HepG2 (cell line): Measurements from ENCODE around the gene UBE2M. TPM values are rescaled to one million over a fixed set of nuclear protein-coding genes. Genes with fewer than 3 reads are reported as not detected.
A peak's percentile ranks its signal among the peaks of the same experiment; 100 is the strongest.

ENCODE experiments used
- ATAC-seq: fragments of 200-7000 bp; cut with Tn5 transposase; 3 replicates; pipeline ENCODE4 v1.9.1; 2020; ENCODE audit warnings: mild to moderate bottlenecking, moderate library complexity
- BruUV-seq: library from RNA; stranded (reverse); fragments of 400-500 nt; replicated peaks from 2 replicates; lab custom pipeline; 2021; lab: Mats Ljungman, UMichigan
- CTCF ChIA-PET: fragments of 300-600 bp; formaldehyde crosslinking; extraction: SDS; loops from one replicate; lab custom pipeline; 2021; ENCODE audit warnings: low total read pairs, inconsistent platforms, low intra/inter-chr PET ratio; lab: Yijun Ruan, JAX
- POLR2A ChIA-PET: fragments of 350-600 bp; sonication (Branson Sonifier 250); formaldehyde crosslinking; loops from one replicate; lab custom pipeline; 2020; ENCODE audit warnings: antibody characterized with exemption, inconsistent platforms; lab: Yijun Ruan, JAX
- DNase-seq: peaks from one replicate; pipeline ENCODE4 v3.0.0-alpha.2; 2015; ENCODE audit warnings: low spot score
- FAIRE-seq: peaks from 3 replicates; lab custom pipeline; 2011; peaks lifted over from hg19 to GRCh38; lab: Jason Lieb, UNC
- H2AFZ ChIP-seq: one replicate; pipeline ENCODE4 v1.6.1; 2011; ENCODE audit warnings: low read length, inconsistent platforms
- H3K27ac ChIP-seq: fragments of 300-600 bp; 3 replicates; pipeline ENCODE4 v1.8.0; 2011; ENCODE audit warnings: mixed run types, mild to moderate bottlenecking, mixed read lengths, low read length, inconsistent platforms; ENCODE audit not compliant: insufficient read depth; ENCODE audit errors: extremely low read length
- H3K27me3 ChIP-seq, 2 experiments: fragments of 200-600 bp in 1 of 2; 2 replicates in 1 of 2; 3 replicates in 1 of 2; pipeline versions ENCODE4 v1.6.0 to v1.8.0; 2011; ENCODE audit warnings: low read length in 2 of 2, mild to moderate bottlenecking in 2 of 2, moderate library complexity in 2 of 2, inconsistent platforms in 1 of 2; ENCODE audit not compliant: insufficient read depth in 2 of 2, control insufficient read depth in 1 of 2
- H3K36me3 ChIP-seq, 2 experiments: fragments of 200-600 bp in 1 of 2; replicated peaks in 1 of 2; 2 replicates in 1 of 2; 3 replicates in 1 of 2; pipeline versions ENCODE4 v1.5.1 to v1.8.0; 2011; ENCODE audit warnings: low read length in 2 of 2, inconsistent platforms in 1 of 2; ENCODE audit not compliant: insufficient read depth in 2 of 2, control insufficient read depth in 1 of 2
- H3K4me1 ChIP-seq: 2 replicates; pipeline ENCODE4 v1.5.1; 2012; ENCODE audit warnings: low read length, inconsistent platforms; ENCODE audit not compliant: insufficient read depth
- H3K4me2 ChIP-seq: 2 replicates; pipeline ENCODE4 v1.6.0; 2011; ENCODE audit warnings: low read depth, low read length, inconsistent platforms
- H3K4me3 ChIP-seq, 3 experiments: fragments of 200-600 bp in 1 of 3; sonication (generic), shearing (Covaris generic) in 1 of 3; replicated peaks in 1 of 3; 2 replicates each; pipeline ENCODE4 v1.5.1; 2011 to 2016; ENCODE audit warnings: low read length in 3 of 3, inconsistent platforms in 2 of 3, low read depth in 2 of 3, mild to moderate bottlenecking in 2 of 3, control low read depth in 1 of 3, mixed read lengths in 1 of 3; ENCODE audit not compliant: insufficient read depth in 1 of 3
- H3K79me2 ChIP-seq: one replicate; pipeline ENCODE4 v1.6.1; 2011; ENCODE audit warnings: low read length, inconsistent platforms; ENCODE audit not compliant: insufficient read depth
- H3K9ac ChIP-seq: 2 replicates; pipeline ENCODE4 v1.6.0; 2011; ENCODE audit warnings: mild to moderate bottlenecking, low read depth, low read length, inconsistent platforms; ENCODE audit not compliant: insufficient read depth
- H3K9me3 ChIP-seq: 2 replicates; pipeline ENCODE4 v1.5.1; 2012; ENCODE audit warnings: mild to moderate bottlenecking, low read length
- H4K20me1 ChIP-seq: 2 replicates; pipeline ENCODE4 v1.6.0; 2011; ENCODE audit warnings: inconsistent platforms, mild to moderate bottlenecking, low read length, moderate library complexity; ENCODE audit not compliant: insufficient read depth
- ATAD3A ChIP-seq: sonication (generic); formaldehyde crosslinking; IDR thresholded peaks from 2 replicates; pipeline ENCODE4 v1.4.0; 2020; ENCODE audit warnings: missing genetic modification reagents
- EZH2 ChIP-seq: conservative IDR thresholded peaks from 2 replicates; pipeline ENCODE4 v1.6.1; 2012; ENCODE audit warnings: mild to moderate bottlenecking, low read depth, low read length, moderate library complexity
- HDAC2 ChIP-seq: sonication (generic); formaldehyde crosslinking; IDR thresholded peaks from 2 replicates; pipeline ENCODE4 v1.4.0; 2020; ENCODE audit warnings: missing genetic modification reagents
- SOX5 ChIP-seq: IDR thresholded peaks from 2 replicates; pipeline ENCODE4 v1.6.1; 2016; ENCODE audit warnings: borderline replicate concordance
- STAT5B ChIP-seq: sonication (generic); formaldehyde crosslinking; IDR thresholded peaks from 2 replicates; pipeline ENCODE4 v1.4.0; 2020; ENCODE audit warnings: missing genetic modification reagents
- TEAD2 ChIP-seq: sonication (generic); formaldehyde crosslinking; IDR thresholded peaks from 2 replicates; pipeline ENCODE4 v1.9.0; 2021; ENCODE audit warnings: missing genetic modification reagents
- ZNF326 ChIP-seq: sonication (generic); formaldehyde crosslinking; IDR thresholded peaks from 2 replicates; pipeline ENCODE4 v1.4.0; 2020; ENCODE audit warnings: missing genetic modification reagents, borderline replicate concordance
- ZNF83 ChIP-seq: sonication (generic); formaldehyde crosslinking; IDR thresholded peaks from 2 replicates; pipeline ENCODE4 v1.4.0; 2020; ENCODE audit warnings: missing genetic modification reagents, mild to moderate bottlenecking, borderline replicate concordance
- ZNF839 ChIP-seq: sonication (generic); formaldehyde crosslinking; IDR thresholded peaks from 2 replicates; pipeline ENCODE4 v1.4.0; 2020; ENCODE audit warnings: missing genetic modification reagents, mild to moderate bottlenecking, borderline replicate concordance
- ZNF841 ChIP-seq: sonication (generic); formaldehyde crosslinking; IDR thresholded peaks from 2 replicates; pipeline ENCODE4 v1.8.1; 2023; ENCODE audit warnings: missing genetic modification reagents, borderline replicate concordance
- WGBS: methylation state at CpG from one replicate; pipeline ENCODE4 v1.1.6; 2017; ENCODE audit warnings: low lambda C conversion rate; 5-methylcytosine and 5-hydroxymethylcytosine counted together
- in situ Hi-C: cut with HindIII; loops from 2 replicates; pipeline ENCODE4 v1.10.0; 2017; ENCODE audit warnings: low pct_unique_long_range_greater_than_20kb; ENCODE audit not compliant: extremely low pct_ligation_motif_present
- intact Hi-C: fragments of 100-400 bp; cut with micrococcal nuclease; formaldehyde crosslinking; loops from one replicate; pipeline ENCODE4 v1.10.0; 2022; ENCODE audit not compliant: unreplicated experiment
- polyA plus RNA-seq, 8 experiments: library from polyadenylated mRNA; depleted of rRNA in 3 of 8; stranded (reverse) in 7 of 8; unstranded in 1 of 8; fragments of >200 nt; fragmentation: Illumina TruSeq in 4 of 8; extraction: Trizol in 4 of 8; gene quantifications; 2 replicates each; pipeline versions ENCODE4 v1.2.1 to v1.2.3, GENCODE V29; 2011 to 2016; ENCODE audit warnings: low read depth in 4 of 8, missing spikeins in 1 of 8, mixed read lengths in 1 of 8; ENCODE audit not compliant: insufficient read depth in 1 of 8
- total RNA-seq, 5 experiments: library from RNA; depleted of rRNA; stranded (reverse); fragments of >200 nt; fragmentation: Illumina TruSeq; extraction: Trizol; gene quantifications; 2 replicates each; pipeline ENCODE4 v1.2.3, GENCODE V29; 2016; ENCODE audit warnings: low read depth in 1 of 5

The UBE2M gene
- total and polyA plus RNA-seq, 2 of the 13 experiments (the other 11 are each of a cell fraction or from before 2014, with no cell fraction given), result 36.2 to 50.3 TPM

DNA sequence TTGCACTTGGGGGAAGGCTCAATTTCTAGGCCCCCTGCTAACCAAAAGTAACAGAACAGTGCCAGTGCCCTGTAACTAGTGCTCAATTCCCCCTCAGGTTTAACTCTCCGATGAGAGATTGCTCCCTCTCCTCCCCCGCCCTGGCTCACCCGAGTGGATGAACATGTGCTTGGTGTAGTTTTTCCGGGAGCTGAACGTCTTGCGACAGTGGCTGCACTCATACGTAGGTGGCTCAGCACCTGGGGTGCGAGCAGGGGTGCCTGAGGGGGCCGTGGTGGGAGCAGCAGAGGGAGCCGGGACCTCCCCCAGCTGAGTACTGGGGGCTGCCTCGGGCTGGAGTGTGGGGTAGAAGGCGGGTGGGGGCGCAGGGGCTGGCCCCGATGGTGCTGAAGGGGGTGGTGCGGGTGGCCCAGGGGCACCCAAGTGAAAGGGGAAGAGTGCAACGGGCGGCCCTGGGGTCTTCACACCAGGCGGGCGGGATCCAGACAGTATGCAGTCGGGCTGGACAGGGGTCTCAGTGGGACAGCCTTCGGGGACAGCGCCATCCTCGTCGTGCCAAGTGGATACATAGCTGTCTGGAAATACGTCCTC is 42.1 kb downstream of the UBE2M start:
- Histone ChIP-seq H3K27ac (no peak overlapping the region), H3K79me2 (peaks cover 25% of the 10 kb centered on the region), H3K36me3 (peaks cover 5 to 6% of the 10 kb centered on the region in 2 experiments; a peak in 4 of 5 replicates), H2AFZ (no peak overlapping the region), H3K4me1 (peaks cover 57% of the 10 kb centered on the region), H3K4me2 (no peak overlapping the region), H3K9me3 (no peaks in the 10 kb centered on the region), H3K4me3 (no peak overlapping the region), H4K20me1 (no peaks in the 10 kb centered on the region), H3K9ac (no peak overlapping the region), H3K27me3 (no peaks in the 10 kb centered on the region; a peak in 1 of 5 replicates)
- no TSS peak for BruUV-seq
- ChIA-PET POLR2A (interaction anchor here (1.1 kb wide), 1 partner anchor 16 kb away, joined by 3 read pairs; no protein-coding TSS in a partner anchor), CTCF (no interaction called here)
- intact Hi-C loops, result loop anchor here (5.0 kb wide), 1 partner anchor 189 kb away; the partner anchor contains the start of gene ZSCAN22
- FAIRE-seq (no peak), DNase-seq (no peak), ATAC-seq (no peak)
- TF ChIP-seq ZNF83 (CRISPR knock-in tag) (no peak), EZH2 (no peak), ATAD3A (CRISPR knock-in tag) (no peak), ZNF326 (CRISPR knock-in tag) (no peak), SOX5 (CRISPR knock-in tag) (no peak), ZNF841 (no peak), HDAC2 (CRISPR knock-in tag) (no peak), TEAD2 (CRISPR knock-in tag) (no peak), ZNF839 (CRISPR knock-in tag) (no peak)
- WGBS, result 96% methylated on average over 25 of the region's 25 CpGs
- in situ Hi-C loops, result no loop called here

DNA sequence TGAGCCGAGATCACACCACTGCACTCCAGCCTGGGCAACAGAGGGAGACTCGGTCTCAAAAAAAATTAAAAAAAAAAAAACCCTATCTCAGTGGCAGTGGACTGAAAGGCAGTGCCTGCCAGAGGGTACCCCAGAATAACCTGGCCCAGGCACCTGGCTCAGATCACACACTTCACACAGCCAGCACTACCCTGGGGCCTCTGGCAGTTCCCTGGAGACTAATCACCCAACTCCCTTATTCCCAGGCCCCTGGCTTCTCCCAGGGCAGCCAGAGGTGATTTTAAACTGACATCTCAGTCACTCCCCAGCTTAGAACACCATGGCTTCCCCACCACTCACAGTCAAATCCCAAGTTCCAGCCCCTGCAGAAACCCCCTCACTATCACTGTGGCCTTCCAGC is 43.2 kb downstream of the UBE2M start:
- H3K36me3 ChIP-seq, result peaks cover 5 to 6% of the 10 kb centered on the region in 2 experiments; a peak in 4 of 5 replicates
- no peak overlapping the region for H3K9ac ChIP-seq
- DNase-seq (no peak), FAIRE-seq (no peak), ATAC-seq (no peak)
- TF ChIP-seq STAT5B (CRISPR knock-in tag) (no peak), ATAD3A (CRISPR knock-in tag) (no peak)
- intact Hi-C loops (loop anchor here (5.0 kb wide), 1 partner anchor 188 kb away; the partner anchor contains the start of gene ZSCAN22), in situ Hi-C loops (no loop called here)
- no peak overlapping the region for H2AFZ ChIP-seq
- no peaks in the 10 kb centered on the region for H4K20me1 ChIP-seq
- WGBS, result 95% methylated on average over 2 of the region's 2 CpGs
- peaks cover 25% of the 10 kb centered on the region for H3K79me2 ChIP-seq
- H3K4me1 ChIP-seq, result peaks cover 62% of the 10 kb centered on the region
- POLR2A ChIA-PET, result no interaction called here
- H3K27me3 ChIP-seq, result no peaks in the 10 kb centered on the region; a peak in 1 of 5 replicates
- no peak overlapping the region for H3K27ac ChIP-seq
- CTCF ChIA-PET, result no interaction called here
- no peak overlapping the region for H3K4me2 ChIP-seq
- BruUV-seq, result TSS peak; percentile 37
- no peaks in the 10 kb centered on the region for H3K9me3 ChIP-seq
- H3K4me3 ChIP-seq, result no peak overlapping the region
